ENCODE data around the gene NCBP2.
A peak's percentile ranks its signal among the peaks of the same experiment; 100 is the strongest.

Gene NCBP2

DNA sequence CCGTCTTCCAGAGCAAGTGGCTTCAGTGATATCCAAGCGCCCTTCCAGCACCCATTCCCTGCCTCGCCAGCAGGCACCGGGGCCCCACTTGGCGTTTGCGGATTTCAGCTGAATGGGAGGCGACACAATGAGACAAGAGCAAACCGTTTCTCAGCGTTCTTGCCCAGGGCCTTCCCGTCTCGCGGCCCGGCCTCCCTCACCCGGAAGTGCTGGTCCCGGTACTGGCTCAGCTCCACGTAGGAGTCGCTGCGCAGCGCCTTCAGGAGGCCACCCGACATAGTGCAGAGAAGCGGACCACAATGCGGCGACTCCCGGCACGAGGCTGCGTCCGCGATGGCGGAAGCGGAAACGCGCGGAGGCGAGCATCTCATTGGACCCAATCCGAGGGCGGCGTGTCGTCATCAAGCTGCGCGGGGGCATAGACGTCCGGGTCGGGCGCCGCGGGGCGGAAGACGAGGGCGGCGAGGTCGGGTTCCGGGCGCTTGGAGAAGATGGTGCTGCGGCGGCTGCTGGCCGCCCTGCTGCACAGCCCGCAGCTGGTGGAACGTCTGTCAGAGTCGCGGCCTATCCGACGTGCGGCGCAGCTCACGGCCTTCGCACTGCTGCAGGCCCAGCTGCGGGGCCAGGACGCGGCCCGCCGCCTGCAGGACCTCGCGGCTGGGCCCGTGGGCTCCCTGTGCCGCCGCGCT is at the start of gene NCBP2:
NCBP2 (minus strand) TSS at position 303 of the 689 bp plus-strand sequence; CDS start at position 278, 25 bp downstream.
- DNase-seq (ENCODE audit: low read depth in 2 of 2): peak; percentile 92 to 95

DNA sequence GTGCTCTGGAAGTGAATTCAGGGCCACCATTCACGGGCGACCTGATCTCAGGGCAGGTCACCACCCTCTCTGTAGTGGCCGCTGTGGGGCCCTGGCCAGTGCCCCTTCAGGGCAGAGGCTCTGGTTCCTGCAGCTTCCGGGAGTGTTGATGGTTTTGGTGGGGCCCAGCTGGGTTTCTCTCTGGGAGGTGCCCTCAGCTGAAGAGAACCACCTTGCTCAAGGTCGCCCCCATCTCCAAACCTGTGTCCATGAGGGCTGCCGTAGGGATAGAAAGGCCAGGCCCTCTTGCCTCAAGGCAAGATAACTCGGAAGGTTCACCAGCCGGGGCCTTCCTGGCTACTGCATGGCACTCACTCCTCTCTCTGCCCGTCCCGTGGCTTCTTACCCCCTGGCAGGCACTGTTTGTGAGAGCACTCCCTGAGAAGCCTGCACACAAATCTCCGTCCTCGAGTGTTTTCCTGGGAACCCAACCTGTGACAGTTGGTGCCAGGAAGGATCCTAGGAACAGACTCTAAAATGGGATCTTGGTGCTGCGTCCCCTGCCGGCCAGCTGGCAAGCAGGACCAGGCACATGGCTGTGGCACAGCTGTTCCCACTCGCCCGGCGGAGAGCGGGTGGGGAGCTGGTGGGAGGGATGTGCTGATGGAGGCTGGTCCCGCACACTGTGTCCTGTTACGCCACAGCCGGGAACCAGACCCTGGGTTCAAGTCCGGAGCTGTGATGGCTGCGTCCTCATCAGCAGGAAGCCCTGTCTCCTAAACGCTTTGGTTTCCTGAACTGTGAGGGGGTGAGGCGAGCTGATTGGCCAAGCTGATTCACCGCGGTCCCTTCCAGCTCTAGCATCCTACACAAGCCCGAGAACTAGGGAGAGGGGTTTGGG is 49.5 kb upstream of the NCBP2 start:
- DNase-seq (ENCODE audit: low read depth in 2 of 2): no peak

DNA sequence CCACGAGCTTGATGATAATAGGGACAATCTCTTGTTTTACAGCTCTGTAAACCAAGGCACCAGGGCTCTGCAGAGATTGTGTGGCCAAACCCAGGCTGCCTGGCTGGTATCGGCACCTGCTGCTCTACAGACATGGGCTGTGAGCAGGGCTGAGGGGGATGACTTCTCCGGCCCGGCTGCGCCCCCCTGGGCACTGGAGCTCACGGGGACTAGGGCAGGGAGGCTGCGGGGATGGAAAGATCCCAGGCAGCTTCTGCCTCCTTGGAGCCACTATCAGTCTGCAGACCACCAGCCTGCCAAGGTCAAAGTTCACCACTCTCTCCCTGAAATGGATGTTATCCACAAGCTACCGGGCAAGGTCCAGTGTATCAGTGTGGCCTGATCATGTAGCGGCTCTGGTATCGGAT is 48.3 kb upstream of the NCBP2 start:
- no peak for DNase-seq (ENCODE audit: low read depth in 2 of 2)

DNA sequence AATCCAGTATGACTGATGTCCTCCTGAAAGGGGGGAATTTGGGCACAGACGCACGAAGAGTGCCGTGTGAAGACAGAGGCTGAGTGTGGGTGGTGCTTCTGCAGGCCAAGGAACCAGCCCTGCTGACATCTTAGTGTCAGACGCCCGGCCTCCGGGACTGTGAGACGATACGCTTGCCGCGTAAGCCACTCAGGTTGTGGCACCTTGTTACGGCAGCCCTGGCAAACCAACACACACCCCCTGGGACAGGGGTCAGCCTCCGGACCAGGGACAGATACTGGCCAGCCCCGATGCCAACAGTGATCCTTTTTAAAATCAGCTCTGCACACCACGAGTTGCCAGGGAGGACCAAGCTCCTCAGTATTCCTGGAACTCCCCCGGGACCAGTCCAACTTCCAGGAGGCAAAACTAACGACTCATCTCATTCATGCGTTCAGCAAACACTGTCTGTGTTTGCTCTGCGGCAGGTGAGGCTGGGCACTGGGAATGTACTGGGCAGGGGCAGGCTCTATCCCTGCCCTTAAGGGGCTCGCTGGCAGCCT is 47.5 kb upstream of the NCBP2 start:
- DNase-seq (ENCODE audit: low read depth in 2 of 2): no peak

DNA sequence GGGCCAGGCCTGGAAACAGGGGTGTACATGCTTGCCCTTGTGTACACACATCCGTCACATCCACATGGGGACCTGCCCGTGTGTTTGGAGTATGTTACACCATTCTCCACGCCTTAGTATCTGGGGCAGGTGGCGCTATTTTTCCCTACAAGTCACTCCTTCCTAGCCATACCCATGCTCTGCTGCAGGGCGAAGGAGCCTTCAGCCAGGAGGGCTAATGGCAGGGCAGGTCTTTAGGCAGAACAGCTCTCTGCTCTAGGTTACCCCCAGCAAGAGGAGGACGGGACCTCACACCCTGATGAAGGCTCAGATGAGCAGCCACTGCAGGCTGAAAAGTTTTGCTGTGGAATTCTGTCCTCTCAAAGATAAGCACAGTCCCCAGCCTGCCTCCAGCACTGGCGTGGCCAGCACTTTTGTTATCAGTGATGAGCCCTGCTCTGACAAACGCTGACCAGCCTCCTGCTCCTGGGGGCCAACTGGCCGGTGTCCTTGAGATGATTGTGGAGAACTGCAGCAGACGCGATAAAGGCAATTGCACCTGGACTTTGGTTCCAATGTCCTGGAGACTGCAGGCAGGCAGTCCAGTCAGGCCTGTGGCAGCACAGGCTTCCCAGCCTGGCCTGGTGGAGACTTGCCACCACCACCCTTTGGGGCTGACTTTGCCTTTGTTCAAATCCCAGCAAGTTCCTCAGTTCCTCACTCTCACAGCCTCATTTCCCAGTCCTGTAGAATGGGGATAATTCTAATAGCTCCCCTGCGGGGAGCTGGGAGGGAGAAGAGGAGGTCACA is 46.1 kb upstream of the NCBP2 start:
- DNase-seq (ENCODE audit: low read depth in 2 of 2): no peak

DNA sequence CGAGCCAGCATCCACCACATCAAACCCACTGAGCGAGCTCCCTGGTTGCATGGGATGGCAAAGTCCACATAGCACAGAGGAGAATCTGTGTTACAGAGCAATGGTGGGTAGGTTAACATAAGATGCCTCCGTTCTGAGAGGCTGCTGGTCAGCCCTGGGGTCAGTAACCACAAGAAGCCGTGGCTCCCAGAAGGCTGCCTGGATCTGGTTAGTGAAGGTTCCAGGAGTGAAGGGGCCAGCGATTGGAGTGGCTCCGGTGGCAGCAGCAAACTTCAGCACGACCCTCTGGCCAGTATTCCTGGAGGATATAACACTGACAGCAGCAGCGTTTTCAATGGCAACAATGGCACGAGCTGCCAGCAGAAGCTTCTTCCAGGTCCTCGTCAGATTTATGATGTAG is 44.7 kb upstream of the NCBP2 start:
- DNase-seq (ENCODE audit: low read depth in 2 of 2): no peak

DNA sequence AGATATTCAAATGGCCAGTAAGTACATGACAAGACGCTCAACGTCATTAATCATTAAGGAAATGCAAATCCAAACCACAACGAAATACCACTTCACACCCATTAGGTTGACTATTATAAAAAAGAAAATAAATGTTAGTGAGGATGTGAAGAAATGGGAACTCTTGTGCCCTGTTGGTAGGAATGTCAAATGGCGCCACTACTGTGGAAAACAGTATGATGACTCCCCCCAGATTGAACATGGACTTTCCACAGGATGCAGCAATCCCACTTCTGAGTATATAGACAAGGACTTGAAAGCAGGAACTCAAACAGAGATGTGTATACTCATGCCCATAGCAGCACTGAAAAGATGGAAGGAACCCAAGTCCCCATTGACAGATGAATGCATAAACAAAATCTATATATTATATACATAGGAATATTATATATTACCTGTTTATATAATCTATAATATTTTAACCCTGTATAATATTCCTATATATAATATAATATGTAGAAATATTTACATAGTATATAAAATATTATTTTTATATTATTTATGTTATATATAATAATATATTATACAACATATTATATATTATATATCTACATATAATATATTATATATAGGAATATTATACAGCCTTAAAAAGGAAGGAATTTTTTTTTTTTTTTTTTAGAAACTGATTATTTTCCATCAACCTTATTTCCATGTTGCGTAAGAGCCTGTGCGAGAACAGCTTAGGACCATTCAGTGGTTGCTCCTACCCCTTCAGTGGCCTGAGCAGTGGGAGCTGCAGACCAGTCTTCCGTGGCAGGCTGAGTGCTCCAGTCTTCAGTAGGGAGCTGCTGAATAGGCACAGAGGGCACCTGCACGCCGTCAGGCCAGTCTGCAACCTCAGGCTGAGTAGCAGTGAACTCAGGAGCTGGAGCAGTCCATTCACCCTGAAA is 43.9 kb upstream of the NCBP2 start:
- DNase-seq (ENCODE audit: low read depth in 2 of 2): no peak

DNA sequence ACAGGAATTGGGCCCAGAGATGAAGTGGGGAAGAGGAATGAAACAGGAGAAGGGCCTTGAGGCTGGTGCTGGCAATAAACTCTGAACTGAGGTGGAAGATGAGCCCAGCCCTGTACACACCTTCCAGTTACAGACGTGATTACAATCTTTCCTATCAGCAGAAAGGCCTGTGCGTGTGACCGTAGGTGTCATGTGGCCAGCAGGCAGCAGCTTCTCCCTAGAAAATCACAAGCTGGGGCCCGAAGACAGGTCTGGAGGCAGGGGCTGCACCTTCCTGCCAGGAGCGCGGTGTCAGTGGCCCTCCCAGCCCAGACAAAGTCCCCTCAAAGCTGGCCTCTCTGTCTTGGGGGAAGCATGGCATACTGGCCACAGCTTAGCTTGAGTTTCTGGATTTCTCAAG is 43.0 kb upstream of the NCBP2 start:
- DNase-seq (ENCODE audit: low read depth in 2 of 2): no peak

DNA sequence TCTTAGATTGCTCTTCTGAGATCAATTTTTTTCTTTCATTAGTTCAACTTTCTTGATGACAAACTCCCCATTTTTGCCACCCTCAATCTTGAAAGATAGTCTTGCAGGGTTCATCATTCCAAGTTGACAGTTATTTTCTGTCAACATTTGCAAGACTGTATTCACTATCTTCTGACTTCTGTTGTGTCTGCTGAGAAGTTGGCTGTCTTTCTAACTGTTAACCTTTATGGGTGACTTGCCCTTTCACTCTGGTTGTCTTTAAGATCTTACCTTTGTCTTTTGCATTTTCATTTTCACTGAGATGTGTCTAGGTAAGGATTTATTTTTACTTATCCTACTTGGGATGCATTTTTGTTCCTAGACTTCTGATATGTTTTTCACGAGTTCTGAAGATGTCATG is 40.9 kb upstream of the NCBP2 start:
- no peak for DNase-seq (ENCODE audit: low read depth in 2 of 2)

DNA sequence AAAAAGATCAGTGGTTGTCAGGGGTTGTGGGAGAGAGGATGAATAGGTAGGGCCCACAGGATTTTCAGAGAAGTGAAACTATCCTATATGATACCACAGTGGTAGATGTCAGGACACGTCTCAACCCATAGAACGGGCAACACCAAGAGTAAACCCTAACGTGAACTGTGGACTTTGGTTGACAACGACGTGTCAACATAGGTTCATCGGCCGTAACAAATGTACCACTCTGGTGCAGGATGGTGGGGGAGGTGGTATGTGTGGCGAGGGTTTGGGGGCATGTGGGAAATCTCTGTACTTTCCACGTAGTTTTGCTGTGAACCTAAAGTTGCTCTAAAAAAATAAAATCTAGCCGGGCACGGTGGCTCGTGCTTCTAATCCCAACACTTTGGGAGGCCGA is 39.3 kb upstream of the NCBP2 start:
- DNase-seq (ENCODE audit: low read depth in 2 of 2): no peak

DNA sequence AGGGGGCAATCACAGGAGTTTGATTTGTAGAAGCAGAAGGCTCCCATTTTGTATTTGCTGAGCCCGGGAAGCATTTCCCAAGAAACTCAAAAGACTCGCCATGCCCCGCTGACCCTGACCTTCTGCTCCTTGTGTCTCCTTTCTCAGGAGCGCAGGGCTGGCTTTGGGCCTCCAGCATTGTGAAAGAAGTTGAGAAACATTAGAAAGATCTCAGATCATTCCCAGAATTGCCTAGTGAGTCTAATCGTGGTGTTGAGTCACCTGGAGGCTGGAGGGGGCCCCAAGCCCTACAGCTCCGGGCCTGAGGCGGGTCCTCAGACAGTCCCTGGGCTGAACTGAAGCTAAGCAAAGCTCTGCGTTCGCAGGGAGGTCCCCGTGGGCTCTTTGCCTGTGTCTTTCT is 37.2 kb upstream of the NCBP2 start:
- no peak for DNase-seq (ENCODE audit: low read depth in 2 of 2)

DNA sequence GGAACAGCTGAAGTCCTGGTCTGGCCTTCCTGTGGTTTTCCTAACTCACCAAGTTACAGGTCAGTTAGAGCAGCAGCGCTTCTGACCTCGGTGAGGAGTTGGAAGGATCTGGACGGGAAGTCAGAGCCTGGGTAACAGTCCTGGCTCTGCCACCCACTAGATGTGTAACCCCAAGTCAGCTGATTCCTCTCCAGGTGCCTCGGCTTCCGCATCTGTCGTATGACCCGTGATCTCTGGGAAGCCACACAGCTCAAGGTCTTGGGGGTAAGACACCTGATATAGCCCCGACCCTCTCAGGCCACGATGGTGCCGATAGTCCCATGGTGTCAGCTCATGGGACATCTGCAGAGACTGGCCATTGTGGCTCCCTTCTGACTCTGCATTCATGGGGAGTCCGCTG is 34.6 kb upstream of the NCBP2 start:
- DNase-seq (ENCODE audit: low read depth in 2 of 2): no peak

DNA sequence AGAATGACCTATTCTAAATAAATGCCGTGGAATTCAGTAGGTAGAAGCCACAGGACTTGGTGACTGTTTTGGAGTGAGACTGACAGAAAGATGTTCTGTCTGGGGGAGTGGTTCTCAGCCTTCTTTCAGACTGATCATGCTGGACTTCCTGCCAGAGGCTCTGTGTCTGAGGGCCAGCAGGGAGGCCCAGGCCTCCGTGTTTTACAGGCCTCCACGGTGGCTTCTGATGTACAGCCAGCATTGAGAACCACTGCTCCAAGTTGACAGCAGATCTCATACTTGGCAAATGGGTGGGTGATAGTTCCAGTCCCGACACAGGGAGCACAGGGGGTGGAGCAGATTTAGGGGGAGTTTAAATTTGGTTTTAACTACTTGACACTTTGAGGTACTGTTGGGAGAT is 33.0 kb upstream of the NCBP2 start:
- no peak for DNase-seq (ENCODE audit: low read depth in 2 of 2)

DNA sequence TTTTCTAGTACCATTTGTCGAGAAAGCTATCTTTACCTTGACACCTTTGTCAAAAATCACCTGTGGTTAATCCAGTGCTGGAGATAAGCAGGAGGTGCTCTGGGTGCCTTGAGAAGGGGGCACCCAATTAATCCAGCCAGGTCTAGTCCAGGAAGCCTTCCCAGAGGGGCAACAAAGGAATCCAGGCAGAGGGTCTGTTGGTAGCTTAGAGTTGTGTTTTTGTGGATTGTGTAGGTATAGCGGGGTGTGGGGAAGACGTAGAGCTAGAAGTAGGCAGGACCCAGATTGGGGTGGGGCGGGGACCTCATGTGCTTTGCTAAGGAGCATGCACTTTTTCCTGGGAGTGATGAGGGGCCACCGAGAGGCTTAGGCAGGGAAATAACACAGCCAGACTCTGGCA is 32.3 kb upstream of the NCBP2 start:
- no peak for DNase-seq (ENCODE audit: low read depth in 2 of 2)

DNA sequence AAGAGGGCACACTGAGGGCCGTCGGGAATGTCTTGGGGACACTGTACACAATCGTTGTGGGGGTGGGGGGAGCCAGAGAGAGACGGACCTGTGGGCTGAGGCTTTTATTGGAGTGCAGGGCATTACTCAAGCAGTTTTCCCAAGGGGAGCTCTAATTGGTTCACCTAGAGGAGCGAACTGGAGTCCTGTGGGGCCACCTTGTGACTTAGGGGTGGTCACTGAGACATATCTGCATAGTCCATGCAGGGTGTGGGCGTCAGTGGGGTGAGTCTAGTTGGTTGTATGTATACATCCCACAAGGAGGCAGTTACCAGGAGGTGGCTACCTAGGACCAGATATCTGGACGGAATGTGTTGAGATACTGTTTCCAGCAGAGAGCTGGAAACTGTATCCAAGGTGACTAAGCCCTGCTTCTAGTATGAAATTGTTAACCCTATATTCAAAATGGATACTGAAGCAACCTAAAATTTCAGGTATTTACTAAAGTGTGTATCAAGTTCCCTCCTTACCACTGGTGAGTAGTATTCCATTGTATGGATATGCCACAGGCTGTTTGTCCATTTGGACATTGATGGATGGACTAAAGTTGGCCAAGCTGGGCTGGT is 28.9 kb upstream of the NCBP2 start:
- no peak for DNase-seq (ENCODE audit: low read depth in 2 of 2)

DNA sequence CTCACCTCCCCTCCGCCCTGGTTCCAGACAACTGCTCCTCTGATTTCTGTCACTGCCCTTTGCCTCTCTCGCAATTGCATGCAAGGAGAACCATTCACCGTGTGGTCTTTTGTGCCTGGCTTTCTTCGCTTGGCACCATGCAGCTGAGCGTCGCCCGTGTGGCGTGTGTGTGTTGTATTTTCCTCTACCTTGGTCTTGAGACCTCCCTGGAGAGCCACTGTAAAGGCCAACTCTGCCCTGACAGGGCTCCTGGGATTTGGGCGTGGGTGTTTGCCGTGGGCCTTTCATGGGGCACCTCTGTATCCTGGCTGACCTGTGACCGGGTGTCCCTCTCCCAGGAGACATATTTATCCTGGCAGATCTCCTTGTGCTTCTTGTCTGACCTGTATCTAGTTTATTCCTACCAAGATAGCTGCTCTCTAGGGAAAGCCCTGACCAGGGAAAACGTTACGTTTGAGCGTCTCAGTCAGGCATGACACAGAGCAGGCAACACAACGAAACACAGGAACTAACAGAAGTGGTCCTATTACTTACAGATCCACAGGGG is 28.3 kb upstream of the NCBP2 start:
- DNase-seq (ENCODE audit: low read depth in 2 of 2): no peak

DNA sequence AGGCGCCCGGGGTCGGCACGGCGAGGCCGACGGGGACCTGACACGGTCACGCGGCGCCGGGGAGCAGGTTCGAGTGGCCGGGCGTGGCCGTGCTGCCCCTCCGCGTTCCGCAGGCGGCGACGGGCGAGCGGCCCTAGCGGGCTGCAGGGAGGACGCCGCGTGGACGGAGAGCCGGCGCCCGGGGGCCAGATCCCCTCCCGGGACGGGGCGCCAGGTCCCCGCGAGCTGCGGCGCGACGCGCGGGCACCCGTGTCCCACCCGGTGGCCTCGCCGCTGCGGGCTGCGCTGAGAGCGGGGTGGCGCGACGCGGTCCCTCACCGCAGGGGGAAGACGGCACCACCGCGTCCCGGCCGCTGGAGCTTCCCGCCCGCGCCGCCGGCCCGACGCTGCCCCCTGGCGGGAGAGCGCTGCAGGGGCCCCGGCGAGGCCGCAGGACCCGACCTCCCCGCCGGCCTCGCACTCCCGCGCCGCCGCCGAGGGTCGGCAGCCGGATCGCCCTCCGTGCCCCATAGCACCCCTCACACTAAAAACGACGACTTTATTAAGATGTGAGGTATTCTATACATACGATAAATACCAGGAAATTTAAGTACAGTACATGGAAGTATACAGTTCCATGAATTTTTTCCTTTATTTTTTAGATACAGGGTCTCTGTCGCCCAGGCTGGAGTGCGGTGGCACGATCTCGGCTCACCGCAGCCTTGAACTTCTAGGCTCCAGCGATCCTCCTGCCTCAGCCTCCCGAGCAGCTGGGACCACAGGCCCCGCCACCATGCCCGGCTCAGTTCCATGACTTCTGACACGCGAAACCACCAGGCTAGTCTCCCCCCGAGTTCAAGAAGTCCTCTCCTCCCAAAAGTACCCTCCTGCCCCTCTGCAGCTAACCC is 27.6 kb upstream of the NCBP2 start:
- no peak for DNase-seq (ENCODE audit: low read depth in 2 of 2)

DNA sequence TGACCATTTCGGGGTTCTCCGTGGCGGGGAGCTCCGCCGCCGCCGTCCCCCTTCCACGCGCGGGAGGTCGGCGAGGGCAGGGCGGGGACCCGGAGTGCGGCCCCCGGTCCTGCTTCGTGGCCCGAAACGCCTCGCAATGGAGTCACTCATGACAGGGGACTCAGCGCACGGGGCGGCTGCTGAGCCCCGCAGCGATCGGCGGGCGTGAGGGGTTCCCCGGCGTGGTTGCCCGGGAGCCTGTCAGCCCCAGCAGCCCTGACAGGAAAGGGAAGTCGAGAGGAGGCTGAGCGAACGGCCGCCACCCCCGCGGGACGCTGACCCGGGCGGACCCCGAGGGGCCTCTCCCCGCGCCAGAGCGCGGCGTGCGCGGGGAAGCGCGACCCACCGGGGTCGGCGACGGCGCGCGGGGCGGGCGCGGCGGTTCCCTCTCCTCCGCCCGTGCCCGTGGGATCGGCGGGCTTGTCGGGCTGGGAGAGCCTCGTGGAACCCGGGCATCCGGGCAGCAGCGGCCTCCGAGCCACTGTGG is 26.9 kb upstream of the NCBP2 start:
- DNase-seq (ENCODE audit: low read depth in 2 of 2): no peak

All from fibroblast of skin of left biceps (primary cell).